PC-9 (cell line): ENCODE data around the gene ZNF3. TPM values are rescaled to one million over a fixed set of nuclear protein-coding genes. Genes with fewer than 3 reads are reported as not detected.

Experiments
- BruUV-seq: library from RNA; stranded (reverse); fragments of 400-500 nt; replicated peaks from 2 replicates; lab custom pipeline; 2021; lab: Mats Ljungman, UMichigan
- CTCF ChIA-PET: fragments of 300-600 bp; sonication (Branson Sonifier 250); formaldehyde crosslinking; loops from one replicate; lab custom pipeline; 2022; ENCODE audit warnings: antibody characterized with exemption; lab: Charles Lee
- POLR2A ChIA-PET: fragments of 300-600 bp; sonication (Branson Sonifier 250); formaldehyde crosslinking; loops from one replicate; lab custom pipeline; 2022; ENCODE audit warnings: antibody characterized with exemption; ENCODE audit not compliant: unreplicated experiment; lab: Charles Lee
- DNase-seq, 2 experiments: peaks; one replicate each; pipeline versions ENCODE4 v3.0.0 to v3.0.0-alpha.2; 2015 to 2022; ENCODE audit warnings: mixed read lengths in 1 of 2
- H2AFZ ChIP-seq: fragments of 200-600 bp; sonication (generic); 2 replicates; pipeline ENCODE4 v1.8.1; 2017; ENCODE audit warnings: antibody characterized with exemption
- H3F3A ChIP-seq: fragments of 200-600 bp; sonication (generic); 2 replicates; pipeline ENCODE4 v1.8.1; 2017; ENCODE audit warnings: antibody characterized with exemption, mild to moderate bottlenecking, low read depth; ENCODE audit not compliant: insufficient read depth
- H3K27ac ChIP-seq: fragments of 200-600 bp; sonication (generic); 2 replicates; pipeline ENCODE4 v1.6.1; 2016; ENCODE audit warnings: mixed run types
- H3K27me3 ChIP-seq: fragments of 200-600 bp; sonication (generic); 2 replicates; pipeline ENCODE4 v1.6.1; 2016; ENCODE audit warnings: low read depth, mixed run types; ENCODE audit not compliant: insufficient read depth
- H3K36me3 ChIP-seq: fragments of 200-600 bp; sonication (generic); 2 replicates; pipeline ENCODE4 v1.6.1; 2016; ENCODE audit warnings: low read depth, mixed run types
- H3K4me1 ChIP-seq: fragments of 200-600 bp; sonication (generic); replicated peaks from 2 replicates; pipeline ENCODE4 v1.6.1; 2016; ENCODE audit warnings: mixed run types; ENCODE audit not compliant: insufficient read depth
- H3K4me2 ChIP-seq: fragments of 200-600 bp; sonication (generic); 2 replicates; pipeline ENCODE4 v1.6.1; 2017; ENCODE audit warnings: mixed run types
- H3K4me3 ChIP-seq: fragments of 200-600 bp; sonication (generic); 2 replicates; pipeline ENCODE4 v1.6.1; 2016; ENCODE audit warnings: mixed run types
- H3K79me2 ChIP-seq: fragments of 200-600 bp; sonication (generic); 2 replicates; pipeline ENCODE4 v1.6.1; 2017; ENCODE audit warnings: low read depth, mixed run types
- H3K9me2 ChIP-seq: fragments of 200-600 bp; sonication (generic); 2 replicates; pipeline ENCODE4 v1.8.1; 2017; ENCODE audit warnings: mild to moderate bottlenecking; ENCODE audit not compliant: insufficient read depth
- H3K9me3 ChIP-seq: fragments of 200-600 bp; sonication (generic); 2 replicates; pipeline ENCODE4 v1.8.1; 2016; ENCODE audit warnings: low read depth; ENCODE audit not compliant: insufficient read depth
- H4K20me1 ChIP-seq: fragments of 200-600 bp; sonication (generic); 2 replicates; pipeline ENCODE4 v1.8.1; 2017; ENCODE audit not compliant: insufficient read depth
- EZH2 ChIP-seq: fragments of 200-600 bp; sonication (generic); IDR thresholded peaks from 2 replicates; pipeline ENCODE4 v1.8.0; 2017; ENCODE audit warnings: antibody characterized with exemption, low read depth
- intact Hi-C: fragments of 100-400 bp; cut with micrococcal nuclease; formaldehyde crosslinking; loops from one replicate; pipeline ENCODE4 v1.10.0; 2022; ENCODE audit not compliant: unreplicated experiment
- total RNA-seq: library from RNA; stranded (reverse); gene quantifications from 2 replicates; pipeline ENCODE4 v1.2.3, GENCODE V29; 2021
- TF ChIP-seq, protein P1 (sequence below): fragments of 200-600 bp; sonication (generic); conservative IDR thresholded peaks from 2 replicates; pipeline ENCODE4 v1.6.1; 2017; ENCODE audit warnings: mixed run types, antibody characterized with exemption, mild to moderate bottlenecking, moderate library complexity

Gene ZNF3
- total RNA-seq, 1 experiment from 2014 or later: 39.0 TPM

DNA sequence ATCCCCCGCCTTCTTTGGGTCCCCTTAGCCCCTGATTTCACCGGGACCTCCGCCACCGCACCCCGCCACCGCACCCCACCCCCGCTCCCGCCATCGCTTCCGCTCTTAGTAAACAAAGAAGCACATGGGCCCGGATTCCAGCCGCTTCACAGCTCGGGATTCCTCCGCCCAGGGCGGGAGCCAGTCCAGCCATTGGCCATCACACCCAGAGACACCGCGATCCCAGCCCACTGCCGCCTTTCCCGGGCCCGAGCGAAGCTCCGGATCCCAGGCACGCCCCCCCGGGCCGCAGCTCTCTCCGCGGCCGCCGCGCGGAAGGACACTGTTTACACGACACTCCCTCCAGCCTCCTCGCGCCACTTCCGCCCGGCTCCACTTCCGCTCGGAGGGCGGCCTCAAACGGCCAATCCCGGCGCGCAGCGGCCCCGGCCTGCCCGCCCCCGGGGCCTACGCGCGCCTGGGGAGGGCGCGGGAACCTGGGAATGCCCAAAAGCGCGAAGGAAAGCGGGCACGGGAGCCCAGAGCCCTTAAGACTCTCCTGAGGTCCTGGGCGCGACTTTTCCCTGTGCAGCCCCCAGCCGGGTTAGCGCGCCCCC is 19.0 kb upstream of the ZNF3 start:
- intact Hi-C loops: loop anchor here (1.0 to 2.0 kb wide), 4 partner anchors 18 to 329 kb away; partner anchors contain the start of genes CNPY4, MBLAC1, MEPCE and TAF6
- Histone ChIP-seq H4K20me1 (peaks cover 6% of the 10 kb centered on the region; the same call in 1 of the 2 replicates), H3K27me3 (no peaks in the 10 kb centered on the region), H3K9me3 (no peaks in the 10 kb centered on the region), H3K79me2 (peaks cover 48% of the 10 kb centered on the region), H3K36me3 (peaks cover 35% of the 10 kb centered on the region), H3F3A (peaks cover 60% of the 10 kb centered on the region), H3K27ac (peak overlapping the region; percentile 74), H3K4me2 (peak overlapping the region; percentile 94), H3K4me1 (peaks cover 19% of the 10 kb centered on the region), H3K9me2 (no peaks in the 10 kb centered on the region), H2AFZ (peak overlapping the region; percentile 83), H3K4me3 (peak overlapping the region; percentile 99)
- peak; percentile 84 to 96 for DNase-seq
- BruUV-seq: no TSS peak
- TF ChIP-seq EZH2: no peak
- TF ChIP-seq, protein P1, sequence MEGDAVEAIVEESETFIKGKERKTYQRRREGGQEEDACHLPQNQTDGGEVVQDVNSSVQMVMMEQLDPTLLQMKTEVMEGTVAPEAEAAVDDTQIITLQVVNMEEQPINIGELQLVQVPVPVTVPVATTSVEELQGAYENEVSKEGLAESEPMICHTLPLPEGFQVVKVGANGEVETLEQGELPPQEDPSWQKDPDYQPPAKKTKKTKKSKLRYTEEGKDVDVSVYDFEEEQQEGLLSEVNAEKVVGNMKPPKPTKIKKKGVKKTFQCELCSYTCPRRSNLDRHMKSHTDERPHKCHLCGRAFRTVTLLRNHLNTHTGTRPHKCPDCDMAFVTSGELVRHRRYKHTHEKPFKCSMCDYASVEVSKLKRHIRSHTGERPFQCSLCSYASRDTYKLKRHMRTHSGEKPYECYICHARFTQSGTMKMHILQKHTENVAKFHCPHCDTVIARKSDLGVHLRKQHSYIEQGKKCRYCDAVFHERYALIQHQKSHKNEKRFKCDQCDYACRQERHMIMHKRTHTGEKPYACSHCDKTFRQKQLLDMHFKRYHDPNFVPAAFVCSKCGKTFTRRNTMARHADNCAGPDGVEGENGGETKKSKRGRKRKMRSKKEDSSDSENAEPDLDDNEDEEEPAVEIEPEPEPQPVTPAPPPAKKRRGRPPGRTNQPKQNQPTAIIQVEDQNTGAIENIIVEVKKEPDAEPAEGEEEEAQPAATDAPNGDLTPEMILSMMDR: no peak
- ChIA-PET CTCF (interaction anchor here (0.6 to 1.8 kb wide), 2 partner anchors 16 to 18 kb away, joined by 3 to 12 read pairs; no protein-coding TSS in a partner anchor), POLR2A (interaction anchor here (0.5 to 1.2 kb wide), 9 partner anchors 18 to 960 kb away, joined by 3 to 19 read pairs (median 7); partner anchors contain the start of gene LAMTOR4)

DNA sequence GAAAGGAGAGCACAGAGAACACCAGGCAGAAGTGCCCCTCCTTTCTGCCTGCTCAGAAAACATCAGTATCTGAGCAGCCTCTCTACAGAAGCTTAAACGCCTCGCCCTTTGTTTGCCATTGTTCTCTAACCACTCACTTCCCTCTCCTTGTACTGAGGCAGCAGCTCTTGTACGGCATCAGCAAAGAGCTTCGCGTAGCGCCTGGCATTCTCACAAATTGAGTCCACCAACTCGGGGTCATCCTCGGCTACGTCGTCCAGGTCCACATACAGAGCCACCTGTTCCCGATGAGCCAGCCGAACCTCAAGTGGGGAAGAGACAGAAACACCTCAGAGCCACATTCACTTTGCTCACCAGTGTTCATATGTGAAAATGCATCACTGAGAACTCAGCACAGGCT is 17.9 kb upstream of the ZNF3 start:
- intact Hi-C loops: no loop called here
- peaks cover 19% of the 10 kb centered on the region for H3K4me1 ChIP-seq
- no peak overlapping the region for H3K27ac ChIP-seq
- peaks cover 15% of the 10 kb centered on the region; the same call in 1 of the 2 replicates for H4K20me1 ChIP-seq
- ChIA-PET POLR2A (no interaction called here), CTCF (interaction anchor here (0.6 kb wide), 1 partner anchor 218 kb away, joined by 3 read pairs; no protein-coding TSS in a partner anchor)
- H3K79me2 ChIP-seq: peaks cover 48% of the 10 kb centered on the region
- no peak overlapping the region for H2AFZ ChIP-seq
- peak overlapping the region; percentile 99 for H3K4me3 ChIP-seq
- H3K27me3 ChIP-seq: no peaks in the 10 kb centered on the region
- peak overlapping the region; percentile 94 for H3K4me2 ChIP-seq
- H3K9me2 ChIP-seq: no peaks in the 10 kb centered on the region
- BruUV-seq: no TSS peak
- DNase-seq: no peak
- TF ChIP-seq, protein P1: no peak
- peaks cover 70% of the 10 kb centered on the region for H3F3A ChIP-seq
- no peaks in the 10 kb centered on the region for H3K9me3 ChIP-seq
- H3K36me3 ChIP-seq: peaks cover 43% of the 10 kb centered on the region

DNA sequence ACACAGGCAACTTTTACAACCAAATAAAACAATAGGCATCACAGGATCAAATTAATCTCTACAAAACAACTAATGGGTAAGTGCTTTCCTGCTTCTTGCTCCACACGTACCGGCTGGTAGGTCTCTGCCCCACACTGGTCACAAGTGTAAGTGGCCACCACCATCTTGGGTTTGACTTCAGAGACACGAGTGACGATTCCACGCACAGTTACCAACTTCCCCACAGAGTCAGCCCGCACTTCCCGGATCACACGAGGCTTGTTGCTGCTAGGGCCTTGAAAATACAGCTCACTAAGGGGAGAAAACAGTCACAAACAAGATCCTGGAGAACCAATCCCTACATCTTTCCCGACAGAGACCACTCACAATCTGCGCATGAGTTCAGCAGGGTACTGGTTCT is 17.4 kb upstream of the ZNF3 start:
- POLR2A ChIA-PET: no interaction called here
- Histone ChIP-seq H3F3A (peaks cover 76% of the 10 kb centered on the region), H3K4me1 (peaks cover 19% of the 10 kb centered on the region), H3K4me3 (no peak overlapping the region), H3K27me3 (no peaks in the 10 kb centered on the region), H3K79me2 (peaks cover 48% of the 10 kb centered on the region), H4K20me1 (peaks cover 15% of the 10 kb centered on the region; the same call in 1 of the 2 replicates), H2AFZ (no peak overlapping the region), H3K9me3 (no peaks in the 10 kb centered on the region), H3K27ac (no peak overlapping the region), H3K36me3 (peaks cover 48% of the 10 kb centered on the region), H3K4me2 (peak overlapping the region; percentile 94), H3K9me2 (no peaks in the 10 kb centered on the region)
- no TSS peak for BruUV-seq
- intact Hi-C loops: no loop called here
- no peak for DNase-seq
- CTCF ChIA-PET: interaction anchor here (0.6 kb wide), 1 partner anchor 218 kb away, joined by 3 read pairs; no protein-coding TSS in a partner anchor
- TF ChIP-seq, protein P1: no peak
- no peak for TF ChIP-seq EZH2
